ENCODE measurements around the gene TFF3. TPM values are rescaled to one million over a fixed set of nuclear protein-coding genes. Genes with fewer than 3 reads are reported as not detected.

The TFF3 gene
- total RNA-seq, 1 donor = not detected

DNA sequence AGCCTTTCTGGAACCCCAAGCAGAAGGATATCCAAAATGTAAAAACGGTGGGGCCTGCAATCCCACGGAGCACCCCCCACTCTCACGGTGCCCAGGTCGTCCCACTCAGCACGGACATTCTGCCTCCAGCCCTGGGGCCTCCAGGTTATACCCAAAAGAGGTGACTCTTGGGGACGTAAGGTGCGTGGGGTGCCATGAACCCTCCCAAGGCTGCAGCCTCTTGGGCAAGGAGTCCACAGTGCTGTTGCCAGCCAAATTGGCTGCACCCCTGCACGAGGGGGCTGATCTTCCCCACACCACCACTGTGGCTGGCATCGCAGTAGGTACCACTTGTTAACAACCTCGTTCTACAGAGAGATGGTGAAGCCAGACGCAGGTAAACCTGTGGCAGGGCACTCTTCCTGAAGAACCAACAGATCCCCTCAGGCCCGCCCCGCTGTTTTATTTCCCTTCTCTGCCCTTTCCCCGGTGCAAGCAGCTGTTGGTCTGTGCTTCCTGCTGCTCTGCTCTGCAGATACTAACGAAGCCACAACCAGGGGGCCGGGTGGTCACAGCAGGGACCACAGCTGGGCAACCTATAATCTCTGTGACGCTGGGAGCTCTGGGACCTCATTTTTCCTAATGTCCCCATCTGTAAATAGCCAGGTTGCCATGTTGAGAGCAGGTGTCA, 8.7 kb downstream of the TFF3 start:
- no peak overlapping the region for H3K27ac ChIP-seq (ENCODE audit: low read depth, low read length)
- H3K4me1 ChIP-seq (ENCODE audit: insufficient read depth, low read length) = no peaks in the 10 kb centered on the region
- no peak overlapping the region for H2AFZ ChIP-seq (ENCODE audit: low read length)
- H3K4me3 ChIP-seq (ENCODE audit: insufficient read depth, low read length) = no peak overlapping the region
- H3K27me3 ChIP-seq (ENCODE audit: insufficient read depth, low read length) = peaks cover 5% of the 10 kb centered on the region
- H3K79me2 ChIP-seq (ENCODE audit: insufficient read depth, low read length) = no peaks in the 10 kb centered on the region
- TF ChIP-seq, protein P1, sequence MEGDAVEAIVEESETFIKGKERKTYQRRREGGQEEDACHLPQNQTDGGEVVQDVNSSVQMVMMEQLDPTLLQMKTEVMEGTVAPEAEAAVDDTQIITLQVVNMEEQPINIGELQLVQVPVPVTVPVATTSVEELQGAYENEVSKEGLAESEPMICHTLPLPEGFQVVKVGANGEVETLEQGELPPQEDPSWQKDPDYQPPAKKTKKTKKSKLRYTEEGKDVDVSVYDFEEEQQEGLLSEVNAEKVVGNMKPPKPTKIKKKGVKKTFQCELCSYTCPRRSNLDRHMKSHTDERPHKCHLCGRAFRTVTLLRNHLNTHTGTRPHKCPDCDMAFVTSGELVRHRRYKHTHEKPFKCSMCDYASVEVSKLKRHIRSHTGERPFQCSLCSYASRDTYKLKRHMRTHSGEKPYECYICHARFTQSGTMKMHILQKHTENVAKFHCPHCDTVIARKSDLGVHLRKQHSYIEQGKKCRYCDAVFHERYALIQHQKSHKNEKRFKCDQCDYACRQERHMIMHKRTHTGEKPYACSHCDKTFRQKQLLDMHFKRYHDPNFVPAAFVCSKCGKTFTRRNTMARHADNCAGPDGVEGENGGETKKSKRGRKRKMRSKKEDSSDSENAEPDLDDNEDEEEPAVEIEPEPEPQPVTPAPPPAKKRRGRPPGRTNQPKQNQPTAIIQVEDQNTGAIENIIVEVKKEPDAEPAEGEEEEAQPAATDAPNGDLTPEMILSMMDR (IDR thresholded peaks at IDR 0.05; ENCODE audit: extremely low read depth, low read depth, low read length) = no peak
- DNase-seq (ENCODE audit: insufficient read length, low spot score, missing footprints) = peak; percentile 73
- H3K9me3 ChIP-seq (ENCODE audit: low read depth, low read length) = no peaks in the 10 kb centered on the region
- no peak overlapping the region for H3K4me2 ChIP-seq (ENCODE audit: insufficient read depth, low read length)
- no peaks in the 10 kb centered on the region for H4K20me1 ChIP-seq (ENCODE audit: insufficient read depth, low read length)
- no peaks in the 10 kb centered on the region for H3K36me3 ChIP-seq (ENCODE audit: insufficient read depth, low read length)

GRCh38 chr21:42305707-42306147, 9.5 kb downstream of the TFF3 start:
- H3K79me2 ChIP-seq (ENCODE audit: insufficient read depth, low read length) = no peaks in the 10 kb centered on the region
- H3K27ac ChIP-seq (ENCODE audit: low read depth, low read length) = no peak overlapping the region
- H3K4me1 ChIP-seq (ENCODE audit: insufficient read depth, low read length) = no peaks in the 10 kb centered on the region
- H4K20me1 ChIP-seq (ENCODE audit: insufficient read depth, low read length) = no peaks in the 10 kb centered on the region
- H3K4me3 ChIP-seq (ENCODE audit: insufficient read depth, low read length) = no peak overlapping the region
- peaks cover 5% of the 10 kb centered on the region for H3K27me3 ChIP-seq (ENCODE audit: insufficient read depth, low read length)
- TF ChIP-seq, protein P1 (IDR thresholded peaks at IDR 0.05; ENCODE audit: extremely low read depth, low read depth, low read length) = no peak
- H2AFZ ChIP-seq (ENCODE audit: low read length) = no peak overlapping the region
- DNase-seq (ENCODE audit: insufficient read length, low spot score, missing footprints) = peak; percentile 21
- H3K9me3 ChIP-seq (ENCODE audit: low read depth, low read length) = no peaks in the 10 kb centered on the region
- no peak overlapping the region for H3K4me2 ChIP-seq (ENCODE audit: insufficient read depth, low read length)
- no peaks in the 10 kb centered on the region for H3K36me3 ChIP-seq (ENCODE audit: insufficient read depth, low read length)

DNA sequence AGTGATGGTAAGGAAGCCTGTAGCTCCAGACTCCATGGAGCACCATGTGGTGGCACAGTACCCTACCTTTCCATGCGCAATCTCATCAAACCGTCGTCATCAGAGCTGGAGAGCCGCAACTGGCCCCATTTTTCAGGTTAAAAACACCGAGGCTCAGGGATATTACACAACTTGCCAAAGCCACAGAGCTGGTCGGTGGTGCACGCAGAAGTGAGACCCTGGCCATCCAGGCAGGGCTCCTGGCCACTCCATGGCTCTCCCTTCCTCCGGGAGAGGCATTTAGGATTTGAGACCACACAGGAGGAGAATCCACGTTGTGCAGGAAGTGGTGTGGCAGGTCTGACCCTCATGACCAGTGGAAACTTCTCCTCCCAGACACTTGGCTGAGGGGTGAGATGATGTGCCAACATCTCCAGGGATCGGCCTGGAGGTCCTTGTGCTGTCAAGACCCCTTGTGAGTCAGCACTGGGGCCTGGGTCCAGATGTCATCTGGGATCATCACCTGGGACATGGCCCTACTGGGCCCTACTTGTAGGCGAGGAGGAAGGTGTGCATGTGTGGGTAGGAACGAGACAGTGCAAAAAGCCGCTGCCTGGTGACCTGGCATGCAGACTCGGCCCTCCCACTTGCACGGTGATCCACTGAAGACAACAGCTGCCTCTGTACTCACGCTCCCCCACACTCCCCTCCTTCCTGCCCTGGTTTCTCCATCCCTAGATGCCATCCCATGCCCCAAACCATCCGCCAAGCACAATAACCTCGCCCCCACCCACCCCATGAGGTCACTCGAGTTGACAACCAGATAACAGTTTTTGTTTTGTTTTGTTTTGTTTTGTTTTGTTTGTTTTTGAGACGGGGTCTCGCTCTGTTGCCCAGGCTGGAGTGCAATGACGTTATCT, 10.4 kb downstream of the TFF3 start:
- Histone ChIP-seq H2AFZ (ENCODE audit: low read length) (no peak overlapping the region), H3K27ac (ENCODE audit: low read depth, low read length) (no peak overlapping the region), H3K27me3 (ENCODE audit: insufficient read depth, low read length) (peaks cover 5% of the 10 kb centered on the region)

More for the DNA sequence above, 10.4 kb downstream of the TFF3 start:
- Histone ChIP-seq H3K4me1 (ENCODE audit: insufficient read depth, low read length) (no peaks in the 10 kb centered on the region), H3K4me3 (ENCODE audit: insufficient read depth, low read length) (no peak overlapping the region), H3K9me3 (ENCODE audit: low read depth, low read length) (no peaks in the 10 kb centered on the region), H3K79me2 (ENCODE audit: insufficient read depth, low read length) (no peaks in the 10 kb centered on the region), H3K36me3 (ENCODE audit: insufficient read depth, low read length) (no peaks in the 10 kb centered on the region), H4K20me1 (ENCODE audit: insufficient read depth, low read length) (no peaks in the 10 kb centered on the region), H3K4me2 (ENCODE audit: insufficient read depth, low read length) (no peak overlapping the region)
- TF ChIP-seq, protein P1 (IDR thresholded peaks at IDR 0.05; ENCODE audit: extremely low read depth, low read depth, low read length) = no peak
- DNase-seq (ENCODE audit: insufficient read length, low spot score, missing footprints) = peak; percentile 49
